CD4-positive, alpha-beta T cell treated with Interleukin-17A for 1 hour (primary cell): ENCODE results near the gene HIBCH.
A peak's percentile ranks its signal among the peaks of the same experiment; 100 is the strongest.
"Not testable (repeated sequence)": the region's sequence is repeated elsewhere in the genome, so short reads cannot be mapped to it uniquely, and the experiment has no call there.

Source experiments
- DNase-seq: peaks from one replicate; pipeline ENCODE4 v3.0.0-alpha.2; 2020

The HIBCH gene

DNA sequence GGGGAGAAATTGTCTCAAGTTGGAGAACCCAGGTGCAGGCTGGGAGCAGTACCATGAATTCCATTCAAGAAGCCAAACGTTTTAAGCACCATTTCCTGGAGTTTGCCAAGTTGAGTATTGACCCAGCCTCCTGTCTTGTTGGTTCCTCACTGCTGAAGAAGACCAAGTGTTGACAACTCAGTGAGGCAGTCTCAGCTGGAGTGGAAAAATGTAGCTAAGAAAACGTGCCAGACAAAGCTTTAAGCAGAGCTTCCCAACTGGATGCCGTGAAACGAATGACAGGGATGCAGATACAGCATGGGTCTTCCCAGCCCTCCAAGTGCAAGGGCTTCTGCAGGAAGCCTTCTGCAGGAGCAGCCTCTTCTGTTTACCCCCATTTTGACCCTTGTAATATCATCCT is 23.0 kb upstream of the HIBCH start:
- DNase-seq: no peak

DNA sequence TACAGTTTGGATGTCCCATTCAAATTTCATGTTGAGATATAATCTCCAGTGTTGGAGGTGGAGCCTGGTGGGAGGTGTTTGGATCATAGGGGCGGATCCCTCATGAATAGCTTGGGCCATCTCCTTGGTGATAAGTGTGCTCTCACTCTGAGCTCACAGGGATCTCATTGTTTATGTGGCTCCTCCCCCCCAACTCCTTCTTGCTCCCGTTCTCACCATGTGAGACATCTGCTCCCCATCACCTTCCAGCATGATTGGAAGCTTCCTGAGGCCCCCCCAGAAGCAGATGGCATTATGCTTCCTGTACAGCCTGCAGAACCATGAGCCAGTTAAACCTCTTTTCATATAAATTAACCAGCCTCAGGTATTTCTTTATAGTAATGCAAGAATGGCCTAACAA is 20.7 kb upstream of the HIBCH start:
- DNase-seq: no peak

DNA sequence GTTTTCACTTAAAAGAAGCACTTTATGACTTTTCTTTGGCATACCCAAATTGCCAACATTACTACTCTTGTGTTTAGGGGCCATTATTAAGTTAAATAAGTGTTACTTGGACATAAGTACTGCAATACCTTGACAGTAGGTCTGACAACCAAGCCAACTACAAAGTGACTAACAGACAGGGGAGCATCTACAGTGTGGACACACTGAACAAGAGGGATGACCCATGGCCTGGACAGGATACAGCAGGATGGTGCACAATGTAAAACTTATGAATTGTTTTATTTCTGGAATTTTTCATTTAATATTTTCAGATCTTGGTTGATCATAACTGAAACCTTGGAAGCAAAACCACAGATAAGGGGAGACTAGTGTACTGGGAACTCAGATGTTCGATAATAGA is 19.8 kb upstream of the HIBCH start:
- no peak for DNase-seq

DNA sequence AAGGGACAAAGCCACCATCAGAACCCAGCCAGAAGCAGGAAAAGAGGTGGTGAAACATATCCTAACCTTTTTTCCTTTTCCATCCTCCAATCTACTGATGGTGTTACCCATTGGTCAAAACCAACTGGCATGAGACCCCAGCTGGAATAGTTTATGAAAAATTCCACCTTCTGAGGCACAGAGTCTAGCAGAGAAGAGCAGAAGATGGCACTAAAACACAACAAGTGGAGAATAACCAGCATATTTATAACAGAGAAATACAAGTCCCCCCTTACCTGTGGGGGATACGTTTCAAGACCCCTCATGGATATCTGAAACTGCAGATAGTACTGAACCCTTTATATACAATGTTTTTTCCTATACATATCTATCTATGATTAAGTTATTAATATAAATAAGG is 18.8 kb upstream of the HIBCH start:
- no peak for DNase-seq

DNA sequence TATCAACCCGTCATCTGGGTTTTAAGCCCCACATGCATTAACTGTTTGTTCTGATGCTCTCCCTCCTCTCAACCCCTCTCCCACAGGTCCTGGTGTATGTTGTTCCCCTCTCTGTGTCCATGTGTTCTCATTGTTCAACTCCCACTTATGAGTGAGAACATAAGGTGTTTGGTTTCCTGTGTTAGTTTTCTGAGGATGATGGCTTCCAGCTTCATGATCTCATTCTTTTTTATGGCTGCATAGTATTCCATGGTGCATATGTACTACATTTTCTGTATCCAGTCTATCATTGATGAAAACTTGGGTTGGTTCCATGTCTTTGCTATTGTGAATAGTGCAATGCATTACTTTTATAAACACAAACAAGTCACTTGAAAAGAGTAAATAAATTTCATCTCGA is 16.8 kb upstream of the HIBCH start:
- no peak for DNase-seq

DNA sequence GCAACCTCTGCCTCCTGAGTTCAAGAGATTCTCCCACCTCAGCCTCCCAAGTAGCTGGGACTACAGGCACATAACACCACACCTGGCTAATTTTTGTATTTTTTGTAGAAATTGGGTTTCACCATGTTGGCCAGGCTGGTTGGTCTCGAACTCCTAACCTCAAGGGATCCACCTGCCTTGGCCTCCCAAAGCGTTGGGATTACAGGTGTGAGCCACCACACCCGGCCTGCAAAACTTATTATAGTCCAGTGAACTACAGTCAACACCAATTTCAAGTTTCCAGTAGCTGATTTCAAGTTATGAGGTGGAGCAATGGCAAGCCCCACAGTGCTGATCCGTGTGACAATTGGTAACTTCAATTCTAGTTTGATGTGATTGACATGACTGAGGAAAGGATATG is 16.0 kb upstream of the HIBCH start:
- not testable (repeated sequence) for DNase-seq

DNA sequence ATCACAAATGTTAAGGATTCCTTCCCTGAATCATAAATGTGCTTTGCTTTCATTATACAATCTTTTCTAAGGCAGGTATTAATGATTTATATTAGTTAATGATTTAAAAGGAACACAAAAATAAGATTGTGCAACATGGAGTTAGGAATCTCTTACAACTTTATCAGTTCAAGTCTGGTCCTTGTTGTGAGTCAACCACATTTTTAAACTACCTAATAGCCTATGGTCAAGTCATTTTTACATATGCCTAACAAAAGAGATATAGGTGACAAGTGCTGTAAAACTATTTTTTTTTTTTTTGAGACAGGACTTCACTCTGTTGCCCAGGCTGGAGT is 15.6 kb upstream of the HIBCH start:
- DNase-seq: no peak

DNA sequence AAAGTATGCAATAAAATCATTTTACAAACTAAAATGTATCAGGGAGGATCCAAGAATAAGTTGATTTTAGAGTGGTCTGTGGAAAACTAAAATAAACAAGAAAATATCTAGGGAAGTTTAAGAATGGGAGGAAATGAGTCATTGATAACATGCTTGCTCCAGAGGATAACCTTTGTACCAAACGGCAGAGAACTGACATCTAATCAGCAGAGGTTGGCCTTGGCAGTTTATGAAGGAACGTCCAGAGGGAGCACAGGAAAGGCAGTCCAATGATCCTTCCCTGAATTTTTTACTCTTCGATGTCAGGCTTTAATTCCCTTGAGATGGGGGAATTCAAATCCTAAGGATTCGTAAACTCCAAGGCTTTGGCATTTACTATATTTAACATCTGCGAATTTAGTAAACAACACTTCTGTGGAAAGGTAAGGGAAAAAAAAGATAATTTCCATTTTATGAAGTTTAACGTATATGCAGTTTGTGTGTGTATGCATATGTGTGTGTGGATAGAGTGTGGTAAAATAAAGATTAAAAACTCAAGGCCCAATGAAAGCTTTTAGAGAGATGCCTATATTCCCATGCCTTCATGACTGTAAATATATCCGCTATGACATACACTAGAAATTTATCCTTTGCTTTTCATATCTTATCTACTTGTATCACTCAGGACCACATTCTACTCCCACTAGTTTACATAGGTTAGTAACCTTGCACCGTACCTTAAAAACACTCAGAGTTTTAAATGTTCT is 15.0 kb upstream of the HIBCH start:
- DNase-seq: no peak

DNA sequence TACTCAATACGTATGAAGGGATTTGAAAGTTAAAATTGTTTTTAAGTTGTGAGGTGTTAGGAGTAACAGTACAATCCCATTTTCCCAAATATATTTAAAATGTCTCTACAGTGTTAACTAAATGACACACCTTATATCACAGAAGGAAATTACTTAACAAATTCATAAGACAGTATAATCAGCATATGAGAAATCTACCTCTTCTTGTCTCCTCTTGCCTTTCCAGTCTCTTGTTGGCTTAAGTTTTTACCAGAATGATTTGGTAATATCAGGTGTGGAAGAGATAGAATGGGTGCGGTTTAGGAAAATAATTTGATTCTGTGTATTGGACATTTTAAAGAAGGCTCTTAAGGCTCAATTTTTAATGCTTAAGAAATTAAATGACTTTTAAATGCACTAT is 14.3 kb upstream of the HIBCH start:
- DNase-seq: no peak

DNA sequence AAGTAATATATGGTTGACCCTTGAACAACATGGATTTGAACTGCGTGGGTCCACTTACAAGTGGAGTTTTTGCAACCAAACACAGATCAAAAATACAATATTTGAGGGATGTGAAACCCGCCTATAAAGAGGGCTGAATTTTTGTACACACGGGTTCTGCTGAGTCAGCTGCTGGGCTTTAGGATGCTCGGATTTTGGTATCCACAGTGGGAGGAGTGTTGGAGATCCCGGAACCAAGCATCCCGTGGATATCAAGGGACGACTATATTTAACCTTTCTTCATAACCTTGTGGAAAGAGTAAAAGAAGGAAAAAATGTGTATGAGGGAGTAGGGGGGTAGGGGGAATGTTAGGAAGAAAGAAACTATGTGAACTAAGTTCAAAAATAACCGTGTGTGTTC is 13.8 kb upstream of the HIBCH start:
- DNase-seq: no peak

DNA sequence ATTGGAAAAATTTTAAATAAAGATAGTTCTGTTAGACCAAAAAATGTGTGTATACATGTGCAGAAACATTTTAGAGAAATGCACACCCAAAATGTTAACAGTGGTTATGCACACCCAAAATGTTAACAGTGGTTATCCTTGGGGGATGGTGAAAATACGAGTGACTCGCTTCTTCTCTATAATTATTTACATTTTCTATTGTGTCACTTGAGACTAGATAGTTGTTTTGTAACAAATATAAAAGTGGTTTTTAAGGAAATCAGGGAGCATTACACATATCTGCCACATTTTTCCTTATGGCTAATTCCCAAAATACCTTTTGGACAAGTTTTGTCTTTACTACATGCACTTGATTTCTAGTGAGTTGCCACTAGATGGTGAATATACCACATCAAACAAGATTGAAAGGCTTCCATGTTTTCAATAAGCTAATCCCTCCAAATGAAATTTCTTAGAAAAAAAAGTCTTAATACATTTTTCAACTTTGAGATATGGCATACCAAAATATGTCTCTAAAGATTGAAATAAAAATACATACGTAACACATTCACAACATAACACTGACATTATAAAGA is 9.0 kb upstream of the HIBCH start:
- no peak for DNase-seq

DNA sequence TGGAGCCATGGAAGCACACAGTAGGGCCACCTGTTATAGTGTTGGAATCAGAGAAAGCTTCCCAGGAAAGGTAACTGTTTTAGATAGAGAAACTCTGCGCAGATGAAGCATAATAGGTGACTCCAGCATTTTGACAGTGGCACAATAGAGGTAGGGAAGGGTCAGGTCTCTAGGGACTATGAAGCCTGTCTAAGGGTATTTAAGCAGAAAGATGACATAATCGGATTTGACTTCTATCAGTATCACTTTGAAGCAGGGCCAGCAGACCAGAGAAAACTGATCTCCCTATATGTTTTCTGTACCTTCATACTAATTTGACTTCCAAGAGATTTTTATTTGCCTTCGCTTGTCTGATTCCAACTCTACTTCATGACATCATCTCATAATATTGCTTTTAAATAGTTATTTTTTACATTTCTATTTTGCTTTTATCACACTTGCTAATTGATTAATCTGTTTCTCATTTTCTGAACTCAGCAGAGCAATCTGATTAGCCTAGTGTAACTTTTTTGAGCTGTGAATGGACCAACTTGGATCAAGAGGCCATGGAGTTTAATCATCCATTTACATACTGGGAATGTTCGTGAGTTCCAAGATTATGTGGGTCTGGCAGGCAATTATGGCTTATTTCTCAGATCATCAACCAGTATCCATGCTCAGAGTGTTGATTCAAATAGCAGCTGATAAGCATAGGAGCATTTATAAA is 8.4 kb upstream of the HIBCH start:
- DNase-seq: no peak

DNA sequence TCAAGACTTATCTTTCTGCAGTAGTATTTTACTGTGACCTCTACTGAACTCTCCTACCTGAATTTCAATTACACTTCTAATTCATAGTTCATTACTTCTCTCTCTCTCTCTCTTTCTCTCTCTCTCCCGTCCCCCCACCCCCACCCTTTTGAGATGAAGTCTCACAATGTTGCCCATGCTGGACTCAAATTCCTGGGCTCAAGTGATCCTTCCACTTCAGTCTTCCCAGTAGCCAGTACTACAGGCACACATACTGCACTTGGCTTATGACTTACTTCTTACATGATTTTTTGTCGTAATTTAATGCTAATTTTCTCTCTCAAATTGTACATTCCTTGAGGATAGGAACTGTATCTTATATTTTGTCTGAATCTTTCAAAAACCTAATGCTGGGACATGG is 6.0 kb upstream of the HIBCH start:
- no peak for DNase-seq

DNA sequence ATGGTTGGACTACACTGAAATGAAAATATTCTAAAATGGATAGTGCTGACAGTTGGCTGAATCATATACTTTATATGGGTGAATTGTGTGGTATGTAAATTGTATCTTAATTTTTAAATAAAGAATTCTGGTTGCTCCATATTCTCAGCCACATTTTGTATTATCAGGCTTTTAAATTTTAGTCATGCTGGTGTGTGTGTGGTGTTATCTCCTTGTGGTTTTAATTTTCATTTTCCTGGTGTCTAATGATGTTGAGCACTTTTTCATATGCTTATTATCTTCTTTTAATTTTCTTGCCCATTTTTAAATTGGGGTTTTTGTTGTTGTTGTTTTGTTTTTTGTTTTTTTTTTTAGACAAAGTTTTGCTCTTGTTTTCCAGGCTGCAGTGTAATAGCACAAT is 3.8 kb upstream of the HIBCH start:
- no peak for DNase-seq

DNA sequence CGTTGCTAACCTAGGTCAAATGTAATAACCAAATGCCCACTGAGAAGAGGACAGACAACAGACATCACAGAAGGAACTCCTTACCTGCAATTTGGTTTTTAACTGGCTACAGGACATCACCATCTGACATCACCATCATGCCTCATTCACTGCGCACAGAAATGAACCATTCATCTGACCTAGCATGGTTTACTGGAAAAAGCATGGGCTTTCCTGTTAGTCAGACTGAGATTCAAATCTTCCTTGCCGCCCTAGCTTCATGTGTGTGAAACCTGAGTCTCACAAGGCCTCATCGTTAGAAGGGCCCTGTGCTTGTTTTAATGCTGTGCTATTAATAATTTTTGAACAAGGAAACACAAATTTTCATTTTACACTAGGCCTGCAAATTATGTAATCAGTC is 1.1 kb upstream of the HIBCH start:
- peak; percentile 10 for DNase-seq

DNA sequence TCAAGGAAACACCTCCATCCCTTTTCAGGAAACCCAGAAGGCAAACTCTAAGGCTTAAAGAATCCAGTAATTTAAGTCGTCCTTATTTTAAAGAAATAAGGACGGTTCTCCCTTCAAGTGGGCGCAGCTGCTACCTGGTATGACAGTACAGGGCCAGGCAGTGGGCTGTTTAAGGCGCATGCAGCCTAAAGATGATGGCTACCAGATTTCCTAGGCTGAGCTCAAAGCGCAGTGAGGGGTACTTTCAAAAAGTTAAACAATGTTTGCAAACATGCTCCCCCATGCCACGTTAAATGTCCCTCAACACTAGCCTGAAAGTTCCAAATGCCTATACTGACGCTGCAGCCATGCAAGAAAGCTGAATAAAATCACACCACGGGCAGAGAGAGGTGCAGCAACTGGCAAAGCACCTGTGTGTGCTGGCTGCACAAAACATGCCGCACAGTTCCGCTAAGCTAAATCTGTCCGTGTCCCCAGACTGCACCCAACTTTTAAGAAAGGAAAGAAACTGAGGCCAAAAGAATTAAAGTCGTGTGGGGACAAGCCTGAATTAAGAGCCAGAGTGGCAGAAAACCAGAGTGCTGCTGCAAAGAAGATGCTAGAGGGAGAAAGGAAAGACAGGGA is 583 bp downstream of the HIBCH start:
- DNase-seq: no peak

DNA sequence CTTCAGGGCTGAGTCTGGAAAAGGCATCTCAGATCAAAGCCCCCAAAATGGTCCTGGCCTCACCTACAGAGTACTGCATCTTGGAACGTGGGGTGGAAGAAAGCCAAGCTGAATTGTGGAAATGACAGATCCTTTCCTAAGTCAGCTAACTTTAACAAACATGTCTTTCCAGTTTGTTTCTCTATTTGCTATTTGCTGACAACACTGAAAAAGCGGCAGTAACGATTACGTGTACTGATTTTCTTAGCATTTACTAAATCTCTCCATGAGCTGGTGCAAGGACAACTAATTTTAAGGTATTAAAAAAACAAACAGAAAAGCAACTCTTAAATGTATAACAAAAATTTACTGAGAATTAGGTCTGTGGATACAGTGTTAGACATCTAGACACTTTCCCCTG is 1.1 kb downstream of the HIBCH start:
- no peak for DNase-seq

DNA sequence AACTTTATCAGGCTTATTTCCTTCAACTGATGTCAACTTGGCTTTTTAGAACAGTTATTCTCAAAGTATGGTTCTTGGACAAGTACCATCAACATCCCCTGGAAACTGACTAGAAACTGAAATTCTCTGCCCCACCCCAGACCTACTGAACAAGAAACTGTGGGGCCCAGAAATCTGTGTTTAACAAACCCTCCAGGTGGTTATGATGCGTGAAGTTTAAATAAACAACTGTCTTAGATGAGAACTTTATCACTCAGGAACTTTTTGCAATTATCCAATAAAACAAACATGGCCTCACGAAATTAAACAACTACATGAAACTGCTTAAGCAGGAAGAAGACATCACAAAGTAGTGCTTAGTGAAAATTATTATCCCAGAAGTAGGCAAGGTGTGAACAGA is 4.4 kb downstream of the HIBCH start:
- no peak for DNase-seq

DNA sequence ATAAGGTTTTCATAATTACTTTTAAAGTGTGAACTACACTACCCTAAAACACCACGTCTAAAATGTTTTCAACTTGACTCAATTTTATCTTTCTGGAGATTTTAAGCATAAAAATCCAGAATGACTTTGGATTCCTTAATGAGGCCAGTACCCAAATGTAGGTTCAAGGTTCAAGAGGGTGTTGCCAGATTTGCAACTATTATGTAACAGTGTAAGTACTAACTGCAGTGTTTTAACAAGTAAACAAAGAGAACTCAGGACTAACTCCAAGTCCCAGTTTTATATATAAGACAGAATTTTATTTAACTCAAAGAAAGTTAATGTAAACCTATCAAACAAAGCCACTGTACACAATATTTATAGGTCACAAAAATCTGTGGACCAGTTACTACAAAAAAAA is 5.7 kb downstream of the HIBCH start:
- no peak for DNase-seq

DNA sequence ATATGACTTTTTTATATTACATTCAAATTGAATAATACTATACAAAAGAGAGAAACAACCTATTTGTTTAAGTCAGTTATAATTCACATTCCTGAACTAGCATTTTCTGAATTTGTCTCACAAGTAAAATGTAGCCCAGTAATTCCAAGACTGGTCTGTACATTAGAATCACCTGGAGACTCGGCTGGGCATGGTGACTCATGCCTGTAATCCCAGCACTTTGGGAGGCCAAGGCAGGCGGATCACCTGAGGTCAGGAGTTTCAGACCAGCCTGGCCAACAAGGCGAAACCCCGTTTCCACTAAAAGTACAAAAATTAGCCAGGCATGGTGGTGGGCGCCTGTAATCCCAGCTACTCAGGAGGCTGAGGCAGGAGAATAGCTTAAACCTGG is 7.0 kb downstream of the HIBCH start:
- DNase-seq: not testable (repeated sequence)

DNA sequence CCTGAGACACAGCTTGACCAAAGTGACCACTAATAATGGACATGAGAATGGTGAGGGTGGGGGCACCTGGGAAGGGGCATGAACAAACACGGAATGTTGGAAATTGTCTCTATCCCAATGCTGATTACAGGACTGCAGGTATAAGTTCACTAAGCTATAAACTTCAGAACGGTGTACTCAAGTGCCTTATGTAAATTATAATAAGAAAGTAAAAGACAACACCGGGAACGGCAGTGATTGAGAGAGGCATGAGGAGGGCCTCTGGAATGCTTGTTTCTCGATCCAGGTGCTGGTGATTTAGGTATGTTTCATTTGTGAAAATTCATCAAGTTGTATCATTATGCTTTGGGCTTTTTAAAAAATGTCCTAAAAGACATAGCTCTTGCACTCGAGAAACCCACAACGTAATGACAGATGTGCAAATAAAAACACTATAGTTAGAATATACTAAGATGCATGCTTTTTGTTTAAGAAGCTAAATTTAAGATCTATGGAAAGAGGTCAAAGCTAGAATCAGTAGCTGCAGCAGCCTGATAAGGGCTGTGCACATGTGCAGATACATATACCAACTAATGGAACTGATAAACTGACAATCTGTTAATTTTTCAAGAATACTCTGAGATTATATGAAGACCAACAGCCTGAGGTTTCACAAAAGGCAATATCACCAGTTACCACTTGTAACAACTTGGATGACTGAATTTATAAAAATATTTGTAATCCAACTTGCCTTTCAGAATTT is 7.6 kb downstream of the HIBCH start:
- DNase-seq: no peak

DNA sequence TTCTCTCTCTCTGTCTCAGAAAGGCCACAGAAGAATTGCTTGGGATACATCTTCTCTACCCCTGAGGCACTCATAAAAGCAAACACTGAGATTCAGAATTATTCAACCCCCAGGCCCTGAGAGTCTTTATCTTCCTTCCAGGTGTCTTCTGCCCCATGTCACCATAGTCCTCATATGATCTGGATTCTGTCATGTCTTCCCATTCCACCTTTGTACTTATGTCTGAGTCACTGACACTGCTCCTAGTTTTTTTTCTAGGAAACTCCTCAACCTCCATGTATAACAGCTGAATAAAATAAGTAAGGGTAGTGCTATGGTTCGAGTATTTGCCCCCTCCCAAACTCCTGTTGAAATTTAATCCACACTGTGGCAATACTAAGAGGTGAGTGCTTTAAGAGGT is 11.6 kb downstream of the HIBCH start:
- no peak for DNase-seq

DNA sequence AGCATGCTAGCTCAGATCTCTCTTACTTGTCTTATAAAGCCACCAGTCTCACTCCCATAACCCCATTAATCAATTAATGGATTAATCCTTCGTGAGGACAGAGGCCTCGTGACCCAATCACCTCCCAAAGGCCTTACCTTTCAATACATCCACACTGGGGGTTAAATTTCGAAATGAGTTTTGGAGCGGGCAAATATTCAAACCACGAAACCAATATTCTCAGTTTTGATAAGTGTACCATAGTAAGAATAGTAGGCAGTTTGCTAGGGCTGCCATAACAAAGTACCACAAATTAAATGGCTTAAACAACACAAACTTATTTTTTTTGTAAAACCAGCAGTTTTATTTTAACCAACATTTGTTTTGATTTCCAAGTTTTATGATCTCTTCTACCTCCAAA is 15.2 kb downstream of the HIBCH start:
- no peak for DNase-seq

DNA sequence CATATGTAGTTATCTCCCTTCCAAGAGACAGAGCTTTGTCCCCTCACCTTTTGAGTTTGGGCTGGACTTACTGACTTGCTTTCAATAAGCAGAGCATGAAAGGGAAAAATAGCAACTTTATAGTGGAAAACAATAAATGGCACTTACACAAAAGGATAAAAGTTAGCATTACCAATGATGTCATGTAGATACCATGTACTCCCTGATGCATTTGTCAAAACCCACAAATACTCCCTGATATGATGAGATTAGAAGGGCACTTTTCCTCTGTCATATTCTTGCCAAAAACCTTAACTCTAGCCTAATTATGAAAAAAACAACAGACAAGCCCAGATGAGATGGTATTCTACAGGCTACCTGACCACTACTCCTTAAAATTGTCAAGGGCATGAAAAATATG is 16.0 kb downstream of the HIBCH start:
- DNase-seq: no peak
